Activated CD4-positive, alpha-beta T cell treated with anti-CD3 and anti-CD28 coated beads for 1 hour (primary cell): ENCODE measurements around the gene PABPN1L.

Source experiments
- DNase-seq: peaks from one replicate; pipeline ENCODE4 v3.0.0-alpha.2; 2020

PABPN1L gene

GRCh38 chr16:88844419-88845036 is 21.9 kb downstream of the PABPN1L start:
- no peak for DNase-seq

DNA sequence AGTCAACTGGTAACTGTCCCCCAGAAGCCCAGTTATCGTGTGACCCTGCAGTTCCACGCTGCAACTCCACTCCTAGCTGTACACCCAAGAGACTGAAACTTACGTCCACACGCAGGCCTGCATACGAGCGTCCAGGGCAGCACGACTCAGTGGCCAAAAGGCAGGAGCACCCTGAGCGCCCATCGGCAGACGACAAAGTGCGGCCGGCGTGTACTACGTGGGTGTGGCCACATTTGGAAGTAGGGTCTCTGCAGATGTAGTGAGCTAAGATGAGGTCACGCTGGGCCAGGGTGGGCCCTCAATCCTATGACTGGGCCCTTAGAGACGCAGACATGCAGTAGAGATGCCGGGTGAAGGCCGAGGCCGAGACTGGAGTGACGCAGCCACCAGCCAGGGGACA is 23.2 kb downstream of the PABPN1L start:
- DNase-seq = no peak

DNA sequence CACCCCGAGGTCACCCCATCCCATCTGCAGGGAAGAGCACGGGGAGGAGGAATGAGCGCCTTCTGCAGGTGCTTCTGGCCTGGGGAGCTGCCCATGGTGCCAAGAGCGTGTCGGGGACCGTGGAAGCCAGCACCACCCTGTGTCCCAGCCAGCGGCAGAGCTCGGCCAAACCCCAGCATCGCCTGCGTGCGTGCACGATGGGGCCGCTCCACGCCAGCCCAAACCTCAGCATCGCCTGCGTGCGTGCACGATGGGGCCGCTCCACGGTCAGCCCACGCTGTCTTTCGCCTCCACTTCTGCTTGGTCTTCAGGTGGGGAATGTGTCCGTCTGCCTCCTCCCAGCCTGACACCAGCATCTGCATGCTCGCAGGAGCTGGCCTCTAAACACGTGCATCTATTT is 23.7 kb downstream of the PABPN1L start:
- DNase-seq = no peak

- DNase-seq = no peak
These were observed 24.1 kb downstream of the PABPN1L start for GRCh38 chr16:88842308-88842756.

DNA sequence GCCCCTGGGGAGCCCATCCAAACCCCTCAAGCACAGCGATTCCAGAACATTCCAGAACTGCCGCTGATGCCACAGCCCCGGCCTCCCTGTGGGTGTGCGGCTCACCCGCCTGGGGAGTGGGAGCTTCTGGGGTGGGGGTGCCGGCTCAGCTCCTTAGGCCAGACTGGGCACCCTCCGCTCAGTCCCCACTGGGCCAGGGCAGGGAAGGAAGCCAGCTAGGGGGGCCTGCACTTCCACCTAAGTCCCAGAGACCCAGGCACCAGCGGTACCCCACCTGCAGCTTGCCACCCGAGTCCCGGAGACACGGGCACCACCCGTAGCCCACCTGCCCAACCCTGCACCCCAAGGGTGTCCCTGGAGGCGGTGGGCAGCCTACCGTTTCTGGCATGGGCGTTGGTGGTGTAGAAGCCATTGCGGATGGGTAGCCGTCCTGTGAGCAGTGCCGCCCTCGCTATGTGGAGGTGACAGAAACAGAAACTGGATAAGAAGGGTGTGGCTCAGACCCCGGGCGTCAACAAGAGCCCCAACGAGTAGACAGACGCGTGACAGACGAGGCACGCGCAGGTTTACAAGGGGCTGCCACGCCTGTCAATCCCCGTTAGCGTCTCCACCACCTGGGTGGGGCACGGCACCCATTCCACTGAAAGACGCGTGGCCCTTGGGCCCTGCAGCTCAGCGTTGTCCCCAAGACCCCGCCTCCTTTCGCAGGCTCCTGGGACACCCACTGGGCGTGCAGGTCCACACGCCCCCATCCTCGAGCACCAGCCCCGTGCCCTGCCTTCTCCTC is 24.7 kb downstream of the PABPN1L start:
- DNase-seq = no peak

DNA sequence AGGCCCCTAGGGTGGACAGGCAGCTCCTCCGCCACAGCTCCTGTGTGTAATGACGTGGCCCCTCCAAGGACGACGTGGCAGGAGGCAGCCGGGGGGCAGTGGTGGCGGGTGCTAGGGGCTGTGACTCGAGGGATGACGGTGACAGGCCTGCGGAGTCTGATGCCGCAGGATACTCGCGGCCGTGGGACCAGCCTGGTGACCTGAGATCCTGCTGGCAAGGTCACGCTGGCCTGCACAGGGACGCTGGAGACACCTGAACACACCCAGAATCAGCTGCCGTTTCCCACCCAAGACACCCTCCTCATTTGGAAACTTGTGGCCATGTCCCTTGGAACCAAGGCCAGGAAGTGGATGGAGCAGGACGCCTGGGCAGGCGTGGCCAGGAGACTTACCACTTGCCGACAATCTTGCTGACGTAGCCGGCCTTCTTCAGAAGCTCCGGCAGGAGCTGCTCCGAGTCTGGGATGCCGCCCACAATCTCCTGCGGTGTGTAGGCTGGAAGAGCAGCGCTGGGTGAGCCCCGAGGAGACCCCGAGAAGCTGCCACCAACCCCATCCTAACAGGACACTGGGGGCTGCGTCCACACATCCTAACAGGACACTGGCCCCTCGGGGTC is 25.8 kb downstream of the PABPN1L start:
- no peak for DNase-seq

DNA sequence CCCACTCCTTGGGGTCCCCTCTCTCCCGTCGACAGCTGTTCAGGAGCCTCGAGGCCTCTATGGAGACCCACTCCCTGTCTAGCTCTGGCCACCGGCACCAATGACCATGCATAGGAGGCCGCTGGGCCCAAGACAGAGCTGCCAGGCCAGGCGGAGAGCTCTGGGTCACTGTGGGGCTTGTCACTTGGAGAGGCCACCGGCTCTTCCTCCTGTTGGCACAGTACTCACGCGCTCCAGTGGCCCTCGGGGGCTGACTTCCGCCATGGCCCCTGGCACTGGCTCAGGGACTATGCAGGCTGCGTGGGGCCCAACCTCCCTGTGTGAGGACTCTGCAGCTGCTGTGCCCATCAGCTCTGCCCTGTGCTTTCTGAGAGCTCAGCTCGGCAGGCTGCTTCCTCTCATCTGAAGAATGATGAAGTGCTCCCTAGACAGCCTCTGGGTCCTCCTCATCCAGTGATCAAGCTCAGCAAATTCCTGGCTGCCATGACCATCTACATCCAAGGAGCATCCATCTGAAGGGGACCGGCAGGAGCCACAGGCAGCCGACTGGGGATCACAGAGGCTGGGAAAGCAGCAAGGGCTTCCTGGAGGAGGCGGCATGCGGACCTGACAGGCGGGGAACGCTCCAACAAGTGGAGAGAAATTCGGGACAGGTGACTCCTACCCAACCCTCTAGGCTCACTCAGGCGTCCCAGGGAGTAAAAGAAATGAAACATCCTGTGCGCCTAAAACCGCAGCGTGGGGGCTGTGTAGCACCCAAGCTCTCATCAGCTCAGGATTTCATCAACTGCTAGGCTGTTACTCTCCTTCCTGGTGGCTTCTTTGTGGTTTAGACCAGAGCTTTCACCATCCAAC is 26.5 kb downstream of the PABPN1L start:
- no peak for DNase-seq

GRCh38 chr16:88839026-88839529 is 27.4 kb downstream of the PABPN1L start:
- no peak for DNase-seq

- DNase-seq = no peak
These were observed 27.9 kb downstream of the PABPN1L start for GRCh38 chr16:88838566-88838965.

DNA sequence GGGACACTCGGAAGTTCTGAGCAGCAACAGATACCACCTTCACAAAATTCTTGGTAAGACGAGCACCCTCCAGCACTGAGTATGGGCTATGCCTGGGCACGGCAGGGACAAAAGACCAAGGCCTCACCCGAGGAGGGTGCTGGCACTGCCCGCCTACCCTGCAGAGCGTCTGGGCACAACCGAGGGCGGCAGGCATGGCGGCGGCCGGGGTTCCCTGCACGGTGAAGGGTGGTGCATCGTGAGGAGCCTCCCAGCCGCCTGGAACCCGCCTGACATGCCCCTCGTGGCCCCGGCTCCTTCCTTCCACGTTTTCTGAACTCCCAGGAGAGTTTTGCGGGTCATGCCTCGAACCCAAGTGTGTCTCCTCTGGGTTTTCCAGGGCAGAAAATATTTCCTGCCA is 28.7 kb downstream of the PABPN1L start:
- no peak for DNase-seq

DNA sequence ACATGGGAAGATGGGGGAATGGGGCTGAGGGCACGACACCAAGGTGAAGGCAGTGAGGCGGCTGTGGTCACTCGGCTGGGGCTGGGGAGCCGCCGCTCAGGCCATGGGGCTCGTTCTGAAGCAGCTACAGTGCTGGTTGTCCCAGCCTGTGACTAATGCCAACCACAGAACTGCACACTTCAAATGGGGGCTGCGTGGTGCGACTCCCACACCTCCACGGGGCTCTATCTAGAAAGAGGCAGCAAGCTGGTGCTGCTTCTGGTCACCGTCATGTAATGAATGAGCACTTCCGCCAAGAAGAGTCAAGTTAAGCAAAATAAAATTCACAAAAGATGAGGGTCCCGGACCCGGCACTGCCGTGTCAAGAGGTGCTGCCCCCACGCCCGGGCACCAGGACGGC is 29.7 kb downstream of the PABPN1L start:
- DNase-seq = no peak

DNA sequence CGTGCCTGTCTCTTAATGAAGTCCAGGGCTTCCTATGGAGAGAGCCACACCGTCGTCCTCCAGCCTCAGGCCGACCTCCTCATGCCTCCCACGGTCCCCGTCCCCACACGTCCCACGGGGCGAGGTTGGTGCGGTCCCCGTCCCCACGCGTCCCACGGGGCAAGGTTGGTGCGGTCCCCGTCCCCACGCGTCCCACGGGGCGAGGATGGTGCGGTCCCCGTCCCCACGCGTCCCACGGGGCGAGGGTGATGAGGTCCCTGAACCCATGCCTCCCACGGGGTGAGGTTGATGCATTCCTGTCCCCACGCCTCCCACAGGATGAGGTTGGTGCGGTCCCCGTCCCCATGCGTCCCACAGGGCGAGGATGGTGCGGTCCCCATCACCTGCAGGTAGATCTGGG is 30.6 kb downstream of the PABPN1L start:
- no peak for DNase-seq

DNA sequence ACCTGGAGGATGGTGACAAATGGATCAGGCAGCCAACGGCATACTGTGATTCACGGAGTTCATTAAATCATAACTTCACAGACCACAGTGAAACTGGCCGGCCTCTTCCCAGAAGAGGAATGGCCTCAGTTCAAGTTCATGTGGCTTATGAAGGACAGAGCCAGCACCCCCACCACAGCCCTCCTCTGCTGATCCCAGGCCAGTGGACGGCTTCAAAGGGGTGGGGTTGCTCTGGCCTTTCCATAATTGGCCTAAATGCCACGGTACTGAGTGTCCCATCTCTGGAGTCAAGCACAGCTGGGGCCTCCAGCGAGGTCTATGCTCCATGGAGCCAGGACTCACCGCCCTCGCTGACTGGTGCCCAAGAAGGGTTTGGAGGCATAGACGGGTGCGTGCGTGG is 31.1 kb downstream of the PABPN1L start:
- DNase-seq = no peak

DNA sequence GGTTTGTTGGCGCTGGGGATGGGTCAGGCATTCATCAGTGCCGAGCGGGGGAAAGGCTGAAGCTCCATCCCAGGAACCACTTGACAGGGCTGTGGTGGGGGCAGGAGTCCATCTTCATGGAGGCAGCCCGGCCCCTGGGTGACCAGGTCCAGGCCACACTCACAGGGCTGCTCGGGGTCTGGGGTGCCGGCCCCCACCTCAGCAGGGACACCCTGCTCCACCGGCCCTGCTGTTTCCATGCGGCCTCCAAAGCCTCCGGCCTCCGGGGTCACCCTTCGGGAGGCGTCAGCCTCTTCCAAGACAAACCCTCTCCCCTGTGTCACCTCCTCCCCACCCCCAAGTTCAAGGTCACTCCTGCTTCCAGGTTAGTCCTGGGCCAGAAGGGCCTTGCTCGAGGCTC is 31.8 kb downstream of the PABPN1L start:
- DNase-seq = no peak

GRCh38 chr16:88833086-88833485 is 33.4 kb downstream of the PABPN1L start:
- no peak for DNase-seq

GRCh38 chr16:88831838-88832237 is 34.6 kb downstream of the PABPN1L start:
- no peak for DNase-seq

DNA sequence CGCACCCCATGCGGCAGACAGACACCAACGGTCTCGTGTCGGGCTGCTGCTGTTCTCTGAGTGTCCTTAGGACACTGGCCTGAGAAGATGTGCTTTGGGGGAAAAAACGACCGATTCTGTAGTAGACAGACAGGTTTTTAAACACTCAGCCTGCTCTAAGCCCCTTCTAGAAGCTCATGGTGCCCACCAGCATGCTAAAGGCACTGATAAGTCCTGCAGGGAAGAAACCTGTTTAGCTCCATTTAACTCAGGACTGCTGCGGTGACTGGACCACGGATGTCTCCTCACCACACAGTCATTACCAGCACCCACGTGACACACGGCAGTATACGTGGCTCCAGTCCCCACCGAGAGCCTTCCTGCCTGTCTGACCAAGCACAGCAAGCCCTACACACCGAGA is 35.7 kb downstream of the PABPN1L start:
- no peak for DNase-seq

- no peak for DNase-seq
These were observed 36.2 kb downstream of the PABPN1L start for GRCh38 chr16:88830258-88830657.

GRCh38 chr16:88828711-88829110 is 37.7 kb downstream of the PABPN1L start:
- no peak for DNase-seq

- no peak for DNase-seq
These were observed 38.7 kb downstream of the PABPN1L start for GRCh38 chr16:88827727-88828126.

- DNase-seq = no peak
These were observed 40.2 kb downstream of the PABPN1L start for GRCh38 chr16:88826070-88826840.

DNA sequence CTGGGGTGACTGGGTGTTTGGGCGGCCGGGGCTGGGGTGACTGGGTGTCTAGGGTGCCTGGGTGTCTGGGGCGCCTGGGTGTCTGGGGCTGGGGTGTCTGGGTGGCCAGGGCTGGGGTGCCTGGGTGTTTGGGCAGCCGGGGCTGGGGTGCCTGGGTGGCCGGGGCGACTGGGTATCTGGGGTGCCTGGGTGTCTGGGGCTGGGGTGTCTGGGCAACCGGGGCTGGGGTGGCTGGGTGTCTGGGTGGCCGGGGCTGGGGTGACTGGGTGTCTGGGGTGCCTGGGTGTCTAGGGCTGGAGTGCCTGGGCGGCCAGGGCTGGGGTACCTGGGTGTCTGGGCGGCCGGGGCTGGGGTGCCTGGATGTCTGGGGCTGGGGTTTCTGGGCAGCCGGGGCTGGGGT is 41.3 kb downstream of the PABPN1L start:
- DNase-seq = no peak
